HEK293 (cell line): ENCODE data around the gene HINFP.
A peak's percentile ranks its signal among the peaks of the same experiment; 100 is the strongest.

Source experiments
- INSM2 ChIP-seq: fragments of 450-650 bp; formaldehyde crosslinking; IDR thresholded peaks from 2 replicates; pipeline ENCODE4 v1.5.1; 2016; ENCODE audit warnings: missing biosample characterization, missing genetic modification characterization
- KLF10 ChIP-seq: fragments of 450-650 bp; IDR thresholded peaks from 2 replicates; pipeline ENCODE4 v1.5.1; 2018; ENCODE audit warnings: missing biosample characterization, mild to moderate bottlenecking, missing genetic modification characterization
- KLF7 ChIP-seq: fragments of 450-650 bp; formaldehyde crosslinking; IDR thresholded peaks from 2 replicates; pipeline ENCODE4 v1.5.1; 2016; ENCODE audit warnings: missing biosample characterization, missing genetic modification characterization, borderline replicate concordance
- MZF1 ChIP-seq: fragments of 450-650 bp; formaldehyde crosslinking; IDR thresholded peaks from 2 replicates; pipeline ENCODE4 v1.5.1; 2017; ENCODE audit warnings: missing biosample characterization, missing genetic modification characterization, borderline replicate concordance
- OSR2 ChIP-seq: fragments of 450-650 bp; formaldehyde crosslinking; IDR thresholded peaks from 2 replicates; pipeline ENCODE4 v1.5.1; 2016; ENCODE audit warnings: missing biosample characterization, missing genetic modification characterization
- SALL2 ChIP-seq: fragments of 450-650 bp; formaldehyde crosslinking; IDR thresholded peaks from 2 replicates; pipeline ENCODE4 v1.5.0; 2017; ENCODE audit warnings: missing biosample characterization, mild to moderate bottlenecking, missing genetic modification characterization, borderline replicate concordance
- SCRT1 ChIP-seq: fragments of 450-650 bp; formaldehyde crosslinking; IDR thresholded peaks from 2 replicates; pipeline ENCODE4 v1.5.1; 2016; ENCODE audit warnings: missing biosample characterization, missing genetic modification characterization, borderline replicate concordance
- TCF7L2 ChIP-seq: IDR thresholded peaks from 2 replicates; pipeline ENCODE4 v1.6.1; 2011; ENCODE audit warnings: low read depth, mild to moderate bottlenecking, inconsistent platforms, low read length, moderate library complexity, borderline replicate concordance
- TSHZ1 ChIP-seq: fragments of 450-650 bp; formaldehyde crosslinking; IDR thresholded peaks from 2 replicates; pipeline ENCODE4 v1.5.1; 2016; ENCODE audit warnings: missing biosample characterization, missing genetic modification characterization, borderline replicate concordance
- YY1 ChIP-seq: fragments of 450-650 bp; formaldehyde crosslinking; IDR thresholded peaks from 2 replicates; pipeline ENCODE4 v1.5.1; 2018; ENCODE audit warnings: missing biosample characterization, missing genetic modification characterization
- ZBTB17 ChIP-seq: fragments of 450-650 bp; formaldehyde crosslinking; IDR thresholded peaks from 2 replicates; pipeline ENCODE4 v1.5.1; 2016; ENCODE audit warnings: missing biosample characterization, missing genetic modification characterization
- ZBTB26 ChIP-seq: fragments of 450-650 bp; formaldehyde crosslinking; optimal IDR thresholded peaks from 2 replicates; pipeline ENCODE3; 2016; ENCODE audit warnings: missing biosample characterization, mild to moderate bottlenecking, missing genetic modification characterization
- ZBTB7A ChIP-seq: fragments of 450-650 bp; formaldehyde crosslinking; IDR thresholded peaks from 2 replicates; pipeline ENCODE4 v1.5.1; 2016; ENCODE audit warnings: low read depth, missing biosample characterization, missing genetic modification characterization
- ZNF146 ChIP-seq: fragments of 450-650 bp; formaldehyde crosslinking; IDR thresholded peaks from 2 replicates; pipeline ENCODE4 v1.5.1; 2016; ENCODE audit warnings: missing biosample characterization, missing genetic modification characterization
- ZNF202 ChIP-seq: fragments of 450-650 bp; formaldehyde crosslinking; IDR thresholded peaks from 2 replicates; pipeline ENCODE4 v1.5.1; 2016; ENCODE audit warnings: missing biosample characterization, missing genetic modification characterization, borderline replicate concordance
- ZNF23 ChIP-seq: fragments of 450-650 bp; formaldehyde crosslinking; IDR thresholded peaks from 2 replicates; pipeline ENCODE4 v1.5.1; 2016; ENCODE audit warnings: missing biosample characterization, missing genetic modification characterization, borderline replicate concordance
- ZNF341 ChIP-seq: fragments of 450-650 bp; formaldehyde crosslinking; IDR thresholded peaks from 2 replicates; pipeline ENCODE4; 2016; ENCODE audit warnings: low read depth, missing biosample characterization, missing genetic modification characterization
- ZNF426 ChIP-seq: fragments of 450-650 bp; formaldehyde crosslinking; IDR thresholded peaks from 2 replicates; pipeline ENCODE4 v1.5.1; 2017; ENCODE audit warnings: missing biosample characterization, missing genetic modification characterization, mild to moderate bottlenecking, inconsistent platforms, moderate library complexity
- ZNF449 ChIP-seq: fragments of 450-650 bp; formaldehyde crosslinking; IDR thresholded peaks from 2 replicates; pipeline ENCODE4 v1.5.1; 2017; ENCODE audit warnings: missing biosample characterization, mild to moderate bottlenecking, missing genetic modification characterization, moderate library complexity
- ZNF488 ChIP-seq: fragments of 450-650 bp; formaldehyde crosslinking; IDR thresholded peaks from 2 replicates; pipeline ENCODE4 v1.5.1; 2016; ENCODE audit warnings: missing biosample characterization, missing genetic modification characterization
- ZNF639 ChIP-seq: fragments of 450-650 bp; formaldehyde crosslinking; IDR thresholded peaks from 2 replicates; pipeline ENCODE4 v1.5.1; 2016; ENCODE audit warnings: missing biosample characterization, missing genetic modification characterization
- ZNF707 ChIP-seq: fragments of 450-650 bp; formaldehyde crosslinking; IDR thresholded peaks from 2 replicates; pipeline ENCODE4 v1.5.1; 2016; ENCODE audit warnings: missing biosample characterization, missing genetic modification characterization
- ZNF76 ChIP-seq: fragments of 450-650 bp; formaldehyde crosslinking; IDR thresholded peaks from 2 replicates; pipeline ENCODE4; 2016; ENCODE audit warnings: low read depth, missing biosample characterization, missing genetic modification characterization, borderline replicate concordance
- ZSCAN18 ChIP-seq: fragments of 450-650 bp; formaldehyde crosslinking; IDR thresholded peaks from 2 replicates; pipeline ENCODE4 v1.5.1; 2016; ENCODE audit warnings: missing biosample characterization, missing genetic modification characterization

HINFP gene

GRCh38 chr11:119148720-119149017, 27.3 kb downstream of the HINFP start (continued):
- TF ChIP-seq ZNF23 (tag by site-specific recombination) (no peak), SCRT1 (tag by site-specific recombination) (no peak), ZSCAN18 (tag by site-specific recombination) (no peak), YY1 (no peak), ZNF76 (tag by site-specific recombination) (no peak), ZNF449 (no peak), ZNF146 (no peak), SALL2 (tag by site-specific recombination) (no peak), OSR2 (tag by site-specific recombination) (no peak), TSHZ1 (no peak), ZNF341 (tag by site-specific recombination) (peak; percentile 25; the same call in 1 of the 2 replicates), ZNF202 (tag by site-specific recombination) (no peak), ZNF707 (tag by site-specific recombination) (no peak), ZNF639 (no peak), ZBTB17 (tag by site-specific recombination) (no peak), KLF10 (tag by site-specific recombination) (no peak), INSM2 (tag by site-specific recombination) (no peak), KLF7 (tag by site-specific recombination) (no peak), ZBTB26 (peak; percentile 76), ZBTB7A (tag by site-specific recombination) (no peak), MZF1 (no peak), TCF7L2 (no peak), ZNF488 (no peak), ZNF426 (no peak)
- TF ChIP-seq, all 188 proteins: peak for 10
